H1 (cell line): Measurements from ENCODE around the gene EIF5A2. TPM values are rescaled to one million over a fixed set of nuclear protein-coding genes. Genes with fewer than 3 reads are reported as not detected.

Experiments used
- CTCF ChIA-PET: fragments of 300-600 bp; sonication (Branson Sonifier 250); formaldehyde crosslinking; loops from one replicate; lab custom pipeline; 2021; ENCODE audit not compliant: partially characterized antibody; lab: Charles Lee
- POLR2A ChIA-PET: fragments of 300-600 bp; sonication (Branson Sonifier 250); formaldehyde crosslinking; loops from one replicate; lab custom pipeline; 2021; ENCODE audit warnings: inconsistent platforms; ENCODE audit not compliant: partially characterized antibody; lab: Charles Lee
- DNase-seq, 2 experiments: peaks; one replicate each; pipeline versions ENCODE4 v3.0.0 to v3.0.0-alpha.2; 2010 to 2022; ENCODE audit warnings: low spot score in 2 of 2, low read depth in 1 of 2, mixed read lengths in 1 of 2
- FAIRE-seq: peaks from 2 replicates; lab custom pipeline; 2011; peaks lifted over from hg19 to GRCh38; lab: Jason Lieb, UNC
- H2AFZ ChIP-seq: 2 replicates; pipeline ENCODE4 v1.8.1; 2012; ENCODE audit warnings: low read length, inconsistent platforms
- H2AK5ac ChIP-seq: 2 replicates; pipeline ENCODE4 v1.6.1; 2013; ENCODE audit warnings: low read depth, low read length
- H2BK120ac ChIP-seq: replicated peaks from 2 replicates; pipeline ENCODE3; 2013; ENCODE audit warnings: low read depth, low read length, inconsistent platforms
- H2BK12ac ChIP-seq: 2 replicates; pipeline ENCODE4 v1.6.1; 2013; ENCODE audit warnings: low read depth, low read length
- H2BK15ac ChIP-seq: 2 replicates; pipeline ENCODE4 v1.6.1; 2013; ENCODE audit warnings: low read length
- H2BK20ac ChIP-seq: 2 replicates; pipeline ENCODE4 v1.6.1; 2013; ENCODE audit warnings: low read length
- H2BK5ac ChIP-seq: 2 replicates; pipeline ENCODE4 v1.6.1; 2013; ENCODE audit warnings: low read depth, low read length
- H3K14ac ChIP-seq: 2 replicates; pipeline ENCODE4 v1.6.1; 2013; ENCODE audit warnings: inconsistent platforms; ENCODE audit not compliant: insufficient read length
- H3K18ac ChIP-seq: 2 replicates; pipeline ENCODE4 v1.6.1; 2013; ENCODE audit warnings: low read length; ENCODE audit errors: extremely low read depth
- H3K23ac ChIP-seq: 2 replicates; pipeline ENCODE4 v1.6.1; 2013; ENCODE audit warnings: inconsistent platforms; ENCODE audit not compliant: insufficient read length
- H3K23me2 ChIP-seq: 2 replicates; pipeline ENCODE4 v1.6.1; 2013; ENCODE audit warnings: low read depth, low read length
- H3K27ac ChIP-seq: 2 replicates; pipeline ENCODE4 v1.6.1; 2011; ENCODE audit warnings: low read depth, low read length, inconsistent platforms
- H3K27me3 ChIP-seq, 4 experiments: replicated peaks in 1 of 4; 1 replicate in 1 of 4; 2 replicates in 3 of 4; pipeline versions ENCODE4 v1.6.1 to v1.8.1; 2011 to 2013; ENCODE audit warnings: low read length in 3 of 4, mild to moderate bottlenecking in 3 of 4, inconsistent platforms in 2 of 4, mixed read lengths in 2 of 4, moderate library complexity in 1 of 4; ENCODE audit not compliant: control insufficient read depth in 3 of 4, insufficient read depth in 3 of 4; ENCODE audit errors: extremely low read depth in 1 of 4
- H3K36me3 ChIP-seq, 4 experiments: 2 replicates each; pipeline versions ENCODE4 v1.6.1 to v1.8.1; 2011 to 2013; ENCODE audit warnings: mild to moderate bottlenecking in 4 of 4, low read length in 3 of 4, moderate library complexity in 2 of 4, control low read depth in 1 of 4, inconsistent platforms in 1 of 4; ENCODE audit not compliant: insufficient read depth in 4 of 4, control insufficient read depth in 2 of 4
- H3K4ac ChIP-seq: replicated peaks from 2 replicates; pipeline ENCODE3; 2013; ENCODE audit warnings: low read length, low read depth, mixed read lengths, inconsistent platforms; ENCODE audit not compliant: insufficient read length
- H3K4me1 ChIP-seq, 4 experiments: replicated peaks in 1 of 4; 1 replicate in 1 of 4; 2 replicates in 3 of 4; pipeline versions ENCODE4 v1.6.1 to v1.8.1; 2011 to 2013; ENCODE audit warnings: low read length in 3 of 4, inconsistent platforms in 2 of 4, mixed read lengths in 1 of 4; ENCODE audit not compliant: insufficient read depth in 4 of 4, control insufficient read depth in 3 of 4
- H3K4me2 ChIP-seq, 2 experiments: 2 replicates each; pipeline versions ENCODE4 v1.6.1 to v1.8.1; 2011 to 2013; ENCODE audit warnings: low read depth in 2 of 2, low read length in 2 of 2, control low read depth in 1 of 2, inconsistent platforms in 1 of 2, mild to moderate bottlenecking in 1 of 2; ENCODE audit not compliant: insufficient read depth in 1 of 2
- H3K4me3 ChIP-seq, 4 experiments: fragments of 200-600, 300-600 bp in 1 of 4; sonication (generic), shearing (Covaris generic), sonication (Bioruptor Twin) in 1 of 4; 2 replicates each; pipeline versions ENCODE4 v1.5.1 to v1.8.1; 2011 to 2016; ENCODE audit warnings: low read length in 4 of 4, low read depth in 3 of 4, control low read depth in 2 of 4, inconsistent platforms in 2 of 4, mild to moderate bottlenecking in 2 of 4, mixed read lengths in 1 of 4, moderate library complexity in 1 of 4; ENCODE audit not compliant: insufficient read depth in 2 of 4; ENCODE audit errors: extremely low read depth in 1 of 4
- H3K56ac ChIP-seq: replicated peaks from 2 replicates; pipeline ENCODE3; 2013; ENCODE audit warnings: low read depth, mild to moderate bottlenecking, mixed read lengths, low read length, inconsistent platforms; ENCODE audit not compliant: insufficient read length
- H3K79me1 ChIP-seq: 2 replicates; pipeline ENCODE4 v1.6.1; 2013; ENCODE audit warnings: low read depth, low read length, control low read depth
- H3K79me2 ChIP-seq, 2 experiments: 2 replicates each; pipeline versions ENCODE4 v1.6.1 to v1.8.1; 2012 to 2013; ENCODE audit warnings: low read length in 2 of 2, mild to moderate bottlenecking in 2 of 2, inconsistent platforms in 1 of 2; ENCODE audit not compliant: insufficient read depth in 2 of 2, control insufficient read depth in 1 of 2
- H3K9ac ChIP-seq, 4 experiments: replicated peaks in 1 of 4; 1 replicate in 1 of 4; 2 replicates in 3 of 4; pipeline versions ENCODE4 v1.6.1 to v1.8.1; 2011 to 2013; ENCODE audit warnings: low read depth in 3 of 4, low read length in 3 of 4, control low read depth in 2 of 4, mild to moderate bottlenecking in 2 of 4, moderate library complexity in 2 of 4, inconsistent platforms in 1 of 4; ENCODE audit errors: extremely low read depth in 1 of 4
- H3K9me3 ChIP-seq, 2 experiments: 2 replicates each; pipeline versions ENCODE4 v1.6.1 to v1.8.1; 2012 to 2013; ENCODE audit warnings: mild to moderate bottlenecking in 2 of 2, moderate library complexity in 2 of 2, control low read depth in 1 of 2, inconsistent platforms in 1 of 2, low read depth in 1 of 2, low read length in 1 of 2, mixed read lengths in 1 of 2; ENCODE audit not compliant: insufficient read depth in 2 of 2
- H4K20me1 ChIP-seq, 2 experiments: replicated peaks in 1 of 2; 2 replicates each; pipeline versions ENCODE3 to v1.8.1; 2011 to 2013; ENCODE audit warnings: inconsistent platforms in 2 of 2, low read length in 2 of 2, mild to moderate bottlenecking in 1 of 2; ENCODE audit not compliant: insufficient read depth in 2 of 2, control insufficient read depth in 1 of 2
- H4K5ac ChIP-seq: 2 replicates; pipeline ENCODE4 v1.6.1; 2013; ENCODE audit warnings: low read length, low read depth, mixed read lengths, inconsistent platforms; ENCODE audit not compliant: insufficient read length
- H4K8ac ChIP-seq: 2 replicates; pipeline ENCODE4 v1.8.0; 2013; ENCODE audit warnings: mild to moderate bottlenecking, moderate library complexity, low read length, inconsistent platforms; ENCODE audit not compliant: insufficient read depth; ENCODE audit errors: extremely low read depth
- H4K91ac ChIP-seq: replicated peaks from 2 replicates; pipeline ENCODE3; 2013; ENCODE audit warnings: low read length, mixed read lengths, inconsistent platforms; ENCODE audit not compliant: insufficient read length
- POLR2A ChIP-seq, 2 experiments: IDR thresholded peaks; 1 replicate in 1 of 2; 2 replicates in 1 of 2; pipeline ENCODE4 v1.6.1; 2011; ENCODE audit warnings: low read depth in 2 of 2, low read length in 2 of 2, mild to moderate bottlenecking in 2 of 2; ENCODE audit errors: control extremely low read depth in 1 of 2
- POLR2AphosphoS5 ChIP-seq: IDR thresholded peaks from 2 replicates; pipeline ENCODE4 v1.6.1; 2011; ENCODE audit warnings: low read depth, low read length
- SAP30 ChIP-seq: fragments of 300-600 bp; sonication (generic); IDR thresholded peaks from 2 replicates; pipeline ENCODE4 v1.7.1; 2012; ENCODE audit warnings: low read length, moderate library complexity, mild to moderate bottlenecking, inconsistent platforms; ENCODE audit not compliant: insufficient read depth, insufficient replicate concordance
- SIRT6 ChIP-seq: IDR thresholded peaks from one replicate; pipeline ENCODE4 v1.7.1; 2012; ENCODE audit warnings: low read length, inconsistent platforms
- WGBS, 2 experiments: shearing (Covaris generic) in 1 of 2; methylation state at CpG; one replicate each; pipeline versions ENCODE4 v1.1.6 to v1.1.7; 2013 to 2015; ENCODE audit warnings: low lambda C conversion rate in 2 of 2, mixed read lengths in 2 of 2, inconsistent platforms in 1 of 2, low coverage in 1 of 2, missing lambda C conversion rate in 1 of 2; ENCODE audit not compliant: insufficient replicate concordance in 2 of 2, insufficient coverage in 1 of 2, insufficient read length in 1 of 2; ENCODE audit errors: extremely low coverage in 1 of 2, missing lambda C conversion rate in 1 of 2; 5-methylcytosine and 5-hydroxymethylcytosine counted together
- polyA plus RNA-seq, 7 experiments: library from polyadenylated mRNA; depleted of rRNA in 3 of 7; stranded (reverse) in 5 of 7; unstranded in 2 of 7; fragments of >200 nt in 5 of 7; fragments of 200-250 nt in 2 of 7; gene quantifications; 1 replicate in 5 of 7; 2 replicates in 1 of 7; 4 replicates in 1 of 7; pipeline versions ENCODE4 v1.2.1 to v1.2.3, GENCODE V29; 2011 to 2013; ENCODE audit warnings: missing spikeins in 2 of 7, mixed read lengths in 2 of 7
- total RNA-seq: library from RNA; stranded (reverse); fragmentation: NEBNext Ultra II Directional; extraction: Animal tissue kit (Norgen Biotek cat#: 25700); gene quantifications from 2 replicates; pipeline ENCODE4 v1.2.1, GENCODE V29; 2021

The EIF5A2 gene
- total and polyA plus RNA-seq, 2 of the 8 experiments (the other 6 are each of a cell fraction or from before 2014, with no cell fraction given): 1.5 to 15.0 TPM

DNA sequence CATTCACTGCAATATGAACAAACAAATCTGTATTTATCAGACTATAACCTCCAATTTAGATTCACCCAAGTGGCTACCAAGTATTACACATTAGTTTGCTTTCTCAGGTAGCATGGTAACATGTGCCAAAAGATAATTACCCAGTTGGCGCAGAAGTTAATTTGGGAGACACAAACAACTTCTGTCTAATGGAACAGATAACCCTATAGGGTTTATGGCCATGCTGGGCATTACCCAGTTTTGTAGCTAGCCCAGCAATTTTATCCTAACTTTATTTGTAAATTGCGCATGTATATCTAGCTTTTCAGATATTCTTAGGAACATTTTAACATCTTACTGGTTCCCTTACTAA lies 39.2 kb downstream of the EIF5A2 start:
- Histone ChIP-seq H3K23ac (no peak overlapping the region), H3K4me2 (peak overlapping the region; percentile 64 to 77), H4K5ac (no peak overlapping the region), H4K8ac (no peak overlapping the region), H3K9me3 (no peaks in the 10 kb centered on the region), H3K27me3 (no peaks in the 10 kb centered on the region), H3K23me2 (no peaks in the 10 kb centered on the region), H3K4ac (no peak overlapping the region), H3K4me3 (peak overlapping the region; percentile 80 to 93 (median 86)), H2AFZ (no peak overlapping the region), H3K56ac (no peak overlapping the region), H3K27ac (peak overlapping the region; percentile 97; the same call in 1 of the 2 replicates), H4K91ac (no peak overlapping the region), H4K20me1 (peaks cover 2 to 5% of the 10 kb centered on the region in 2 experiments), H3K18ac (no peak overlapping the region), H2BK15ac (no peak overlapping the region), H2BK20ac (no peak overlapping the region), H3K79me2 (peaks cover 5 to 25% of the 10 kb centered on the region in 2 experiments; a peak in 3 of 4 replicates), H2AK5ac (no peak overlapping the region), H3K4me1 (peaks cover 0 to 6% (median 2%) of the 10 kb centered on the region in 4 experiments; a peak in 5 of 7 replicates), H3K9ac (peak overlapping the region; percentile 70 to 99 (median 98)), H3K14ac (no peak overlapping the region), H2BK12ac (no peak overlapping the region), H2BK5ac (0 out of 2 replicates have a peak overlapping the region, but pooled peaks have one; percentile 0), H2BK120ac (no peak overlapping the region), H3K36me3 (peaks cover 6 to 36% (median 22%) of the 10 kb centered on the region in 4 experiments), H3K79me1 (no peaks in the 10 kb centered on the region)
- 22% methylated on average over 2 of the region's 2 CpGs; no CpG with 5 or more reads in 1 of the 2 experiments for WGBS, 2 experiments
- no peak for FAIRE-seq
- no peak for DNase-seq
- ChIA-PET CTCF (interaction anchor here (0.7 to 1.5 kb wide), 3 partner anchors 15 to 1085 kb away, joined by 3 to 4 read pairs (median 3); no protein-coding TSS in a partner anchor), POLR2A (interaction anchor here (0.6 to 4.0 kb wide), 25 partner anchors 11 to 512 kb away, joined by 3 to 32 read pairs (median 4); partner anchors contain the start of genes EIF5A2 and SKIL)
- TF ChIP-seq POLR2A (IDR thresholded peaks at IDR 0.05; ENCODE audit: control extremely low read depth in 1 of 2, low read depth in 2 of 2, low read length in 2 of 2) (peak in 1 of 2 experiments; percentile 11; a peak in 1 of 3 replicates), SIRT6 (no peak), SAP30 (no peak), POLR2AphosphoS5 (peak; percentile 4; the same call in 1 of the 2 replicates)
